ENCODE results near the gene STK16. TPM values are rescaled to one million over a fixed set of nuclear protein-coding genes. Genes with fewer than 3 reads are reported as not detected.
A peak's percentile ranks its signal among the peaks of the same experiment; 100 is the strongest.

Gene STK16
- total RNA-seq, 1 donor from 2014 or later: 34.2 TPM

- Mint-ChIP-seq H3K9me3 (no peaks in the 10 kb centered on the region), H3K4me1 (ENCODE audit: unreplicated experiment) (no peaks in the 10 kb centered on the region), H3K27me3 (peaks cover 39% of the 10 kb centered on the region), H3K36me3 (no peaks in the 10 kb centered on the region), H3K27ac (peak overlapping the region; percentile 16), H3K4me3 (peak overlapping the region; percentile 83)
- TF ChIP-seq CTCF (conservative IDR thresholded peaks at IDR 0.05): no peak
- DNase-seq (ENCODE audit: extremely low spot score, unreplicated experiment): no peak
Measured at GRCh38 chr2:219293736-219294231, 48.5 kb downstream of the STK16 start.

GRCh38 chr2:219294356-219295351, 49.4 kb downstream of the STK16 start:
- no peaks in the 10 kb centered on the region for H3K36me3 Mint-ChIP-seq
- TF ChIP-seq CTCF (conservative IDR thresholded peaks at IDR 0.05): peak; percentile 99
- no peaks in the 10 kb centered on the region for H3K9me3 Mint-ChIP-seq
- H3K4me3 Mint-ChIP-seq: peak overlapping the region; percentile 83
- H3K27ac Mint-ChIP-seq: peak overlapping the region; percentile 55
- H3K4me1 Mint-ChIP-seq (ENCODE audit: unreplicated experiment): no peaks in the 10 kb centered on the region
- peaks cover 48% of the 10 kb centered on the region for H3K27me3 Mint-ChIP-seq
- peak; percentile 90 for DNase-seq (ENCODE audit: extremely low spot score, unreplicated experiment)

- Mint-ChIP-seq H3K4me1 (ENCODE audit: unreplicated experiment) (no peaks in the 10 kb centered on the region), H3K27me3 (peaks cover 60% of the 10 kb centered on the region), H3K36me3 (no peaks in the 10 kb centered on the region), H3K27ac (no peak overlapping the region), H3K4me3 (no peak overlapping the region), H3K9me3 (no peaks in the 10 kb centered on the region)
- TF ChIP-seq CTCF (conservative IDR thresholded peaks at IDR 0.05): no peak
- no peak for DNase-seq (ENCODE audit: extremely low spot score, unreplicated experiment)
Measured at GRCh38 chr2:219296142-219296541, 50.9 kb downstream of the STK16 start.

GRCh38 chr2:219296631-219297391, 51.5 kb downstream of the STK16 start:
- Mint-ChIP-seq H3K9me3 (no peaks in the 10 kb centered on the region), H3K27ac (no peak overlapping the region), H3K36me3 (no peaks in the 10 kb centered on the region), H3K27me3 (peaks cover 64% of the 10 kb centered on the region), H3K4me1 (ENCODE audit: unreplicated experiment) (no peaks in the 10 kb centered on the region), H3K4me3 (no peak overlapping the region)
- TF ChIP-seq CTCF (conservative IDR thresholded peaks at IDR 0.05): no peak
- no peak for DNase-seq (ENCODE audit: extremely low spot score, unreplicated experiment)

GRCh38 chr2:219297766-219298456, 52.6 kb downstream of the STK16 start:
- no peak for TF ChIP-seq CTCF (conservative IDR thresholded peaks at IDR 0.05)
- no peaks in the 10 kb centered on the region for H3K36me3 Mint-ChIP-seq
- H3K27ac Mint-ChIP-seq: no peak overlapping the region
- no peaks in the 10 kb centered on the region for H3K9me3 Mint-ChIP-seq
- H3K4me3 Mint-ChIP-seq: no peak overlapping the region
- no peaks in the 10 kb centered on the region for H3K4me1 Mint-ChIP-seq (ENCODE audit: unreplicated experiment)
- peaks cover 70% of the 10 kb centered on the region for H3K27me3 Mint-ChIP-seq
- peak; percentile 53 for DNase-seq (ENCODE audit: extremely low spot score, unreplicated experiment)
